Measurements from ENCODE around the gene AGRN.

GRCh38 chr1:1001057-1001783, 18.7 kb upstream of the AGRN start:
- TF ChIP-seq CTCF (IDR thresholded peaks at IDR 0.05) (no peak), POLR2A (IDR thresholded peaks at IDR 0.05) (no peak)
